H1 (cell line): ENCODE measurements around the gene BARHL1. TPM values are rescaled to one million over a fixed set of nuclear protein-coding genes. Genes with fewer than 3 reads are reported as not detected.

ENCODE experiments used
- CTCF ChIA-PET: fragments of 300-600 bp; sonication (Branson Sonifier 250); formaldehyde crosslinking; loops from one replicate; lab custom pipeline; 2021; ENCODE audit not compliant: partially characterized antibody; lab: Charles Lee
- POLR2A ChIA-PET: fragments of 300-600 bp; sonication (Branson Sonifier 250); formaldehyde crosslinking; loops from one replicate; lab custom pipeline; 2021; ENCODE audit warnings: inconsistent platforms; ENCODE audit not compliant: partially characterized antibody; lab: Charles Lee
- DNase-seq, 2 experiments: peaks; one replicate each; pipeline versions ENCODE4 v3.0.0 to v3.0.0-alpha.2; 2010 to 2022; ENCODE audit warnings: low spot score in 2 of 2, low read depth in 1 of 2, mixed read lengths in 1 of 2
- FAIRE-seq: peaks from 2 replicates; lab custom pipeline; 2011; peaks lifted over from hg19 to GRCh38; lab: Jason Lieb, UNC
- H2AFZ ChIP-seq: 2 replicates; pipeline ENCODE4 v1.8.1; 2012; ENCODE audit warnings: low read length, inconsistent platforms
- H2AK5ac ChIP-seq: 2 replicates; pipeline ENCODE4 v1.6.1; 2013; ENCODE audit warnings: low read depth, low read length
- H2BK120ac ChIP-seq: replicated peaks from 2 replicates; pipeline ENCODE3; 2013; ENCODE audit warnings: low read depth, low read length, inconsistent platforms
- H2BK12ac ChIP-seq: 2 replicates; pipeline ENCODE4 v1.6.1; 2013; ENCODE audit warnings: low read depth, low read length
- H2BK15ac ChIP-seq: 2 replicates; pipeline ENCODE4 v1.6.1; 2013; ENCODE audit warnings: low read length
- H2BK20ac ChIP-seq: 2 replicates; pipeline ENCODE4 v1.6.1; 2013; ENCODE audit warnings: low read length
- H2BK5ac ChIP-seq: 2 replicates; pipeline ENCODE4 v1.6.1; 2013; ENCODE audit warnings: low read depth, low read length
- H3K14ac ChIP-seq: 2 replicates; pipeline ENCODE4 v1.6.1; 2013; ENCODE audit warnings: inconsistent platforms; ENCODE audit not compliant: insufficient read length
- H3K18ac ChIP-seq: 2 replicates; pipeline ENCODE4 v1.6.1; 2013; ENCODE audit warnings: low read length; ENCODE audit errors: extremely low read depth
- H3K23ac ChIP-seq: 2 replicates; pipeline ENCODE4 v1.6.1; 2013; ENCODE audit warnings: inconsistent platforms; ENCODE audit not compliant: insufficient read length
- H3K23me2 ChIP-seq: 2 replicates; pipeline ENCODE4 v1.6.1; 2013; ENCODE audit warnings: low read depth, low read length
- H3K27ac ChIP-seq: 2 replicates; pipeline ENCODE4 v1.6.1; 2011; ENCODE audit warnings: low read depth, low read length, inconsistent platforms
- H3K27me3 ChIP-seq, 4 experiments: replicated peaks in 1 of 4; 1 replicate in 1 of 4; 2 replicates in 3 of 4; pipeline versions ENCODE4 v1.6.1 to v1.8.1; 2011 to 2013; ENCODE audit warnings: low read length in 3 of 4, mild to moderate bottlenecking in 3 of 4, inconsistent platforms in 2 of 4, mixed read lengths in 2 of 4, moderate library complexity in 1 of 4; ENCODE audit not compliant: control insufficient read depth in 3 of 4, insufficient read depth in 3 of 4; ENCODE audit errors: extremely low read depth in 1 of 4
- H3K36me3 ChIP-seq, 4 experiments: 2 replicates each; pipeline versions ENCODE4 v1.6.1 to v1.8.1; 2011 to 2013; ENCODE audit warnings: mild to moderate bottlenecking in 4 of 4, low read length in 3 of 4, moderate library complexity in 2 of 4, control low read depth in 1 of 4, inconsistent platforms in 1 of 4; ENCODE audit not compliant: insufficient read depth in 4 of 4, control insufficient read depth in 2 of 4
- H3K4ac ChIP-seq: replicated peaks from 2 replicates; pipeline ENCODE3; 2013; ENCODE audit warnings: low read length, low read depth, mixed read lengths, inconsistent platforms; ENCODE audit not compliant: insufficient read length
- H3K4me1 ChIP-seq, 4 experiments: replicated peaks in 1 of 4; 1 replicate in 1 of 4; 2 replicates in 3 of 4; pipeline versions ENCODE4 v1.6.1 to v1.8.1; 2011 to 2013; ENCODE audit warnings: low read length in 3 of 4, inconsistent platforms in 2 of 4, mixed read lengths in 1 of 4; ENCODE audit not compliant: insufficient read depth in 4 of 4, control insufficient read depth in 3 of 4
- H3K4me2 ChIP-seq, 2 experiments: 2 replicates each; pipeline versions ENCODE4 v1.6.1 to v1.8.1; 2011 to 2013; ENCODE audit warnings: low read depth in 2 of 2, low read length in 2 of 2, control low read depth in 1 of 2, inconsistent platforms in 1 of 2, mild to moderate bottlenecking in 1 of 2; ENCODE audit not compliant: insufficient read depth in 1 of 2
- H3K4me3 ChIP-seq, 4 experiments: fragments of 200-600, 300-600 bp in 1 of 4; sonication (generic), shearing (Covaris generic), sonication (Bioruptor Twin) in 1 of 4; 2 replicates each; pipeline versions ENCODE4 v1.5.1 to v1.8.1; 2011 to 2016; ENCODE audit warnings: low read length in 4 of 4, low read depth in 3 of 4, control low read depth in 2 of 4, inconsistent platforms in 2 of 4, mild to moderate bottlenecking in 2 of 4, mixed read lengths in 1 of 4, moderate library complexity in 1 of 4; ENCODE audit not compliant: insufficient read depth in 2 of 4; ENCODE audit errors: extremely low read depth in 1 of 4
- H3K56ac ChIP-seq: replicated peaks from 2 replicates; pipeline ENCODE3; 2013; ENCODE audit warnings: low read depth, mild to moderate bottlenecking, mixed read lengths, low read length, inconsistent platforms; ENCODE audit not compliant: insufficient read length
- H3K79me1 ChIP-seq: 2 replicates; pipeline ENCODE4 v1.6.1; 2013; ENCODE audit warnings: low read depth, low read length, control low read depth
- H3K79me2 ChIP-seq, 2 experiments: 2 replicates each; pipeline versions ENCODE4 v1.6.1 to v1.8.1; 2012 to 2013; ENCODE audit warnings: low read length in 2 of 2, mild to moderate bottlenecking in 2 of 2, inconsistent platforms in 1 of 2; ENCODE audit not compliant: insufficient read depth in 2 of 2, control insufficient read depth in 1 of 2
- H3K9ac ChIP-seq, 4 experiments: replicated peaks in 1 of 4; 1 replicate in 1 of 4; 2 replicates in 3 of 4; pipeline versions ENCODE4 v1.6.1 to v1.8.1; 2011 to 2013; ENCODE audit warnings: low read depth in 3 of 4, low read length in 3 of 4, control low read depth in 2 of 4, mild to moderate bottlenecking in 2 of 4, moderate library complexity in 2 of 4, inconsistent platforms in 1 of 4; ENCODE audit errors: extremely low read depth in 1 of 4
- H3K9me3 ChIP-seq, 2 experiments: 2 replicates each; pipeline versions ENCODE4 v1.6.1 to v1.8.1; 2012 to 2013; ENCODE audit warnings: mild to moderate bottlenecking in 2 of 2, moderate library complexity in 2 of 2, control low read depth in 1 of 2, inconsistent platforms in 1 of 2, low read depth in 1 of 2, low read length in 1 of 2, mixed read lengths in 1 of 2; ENCODE audit not compliant: insufficient read depth in 2 of 2
- H4K20me1 ChIP-seq, 2 experiments: replicated peaks in 1 of 2; 2 replicates each; pipeline versions ENCODE3 to v1.8.1; 2011 to 2013; ENCODE audit warnings: inconsistent platforms in 2 of 2, low read length in 2 of 2, mild to moderate bottlenecking in 1 of 2; ENCODE audit not compliant: insufficient read depth in 2 of 2, control insufficient read depth in 1 of 2
- H4K5ac ChIP-seq: 2 replicates; pipeline ENCODE4 v1.6.1; 2013; ENCODE audit warnings: low read length, low read depth, mixed read lengths, inconsistent platforms; ENCODE audit not compliant: insufficient read length
- H4K8ac ChIP-seq: 2 replicates; pipeline ENCODE4 v1.8.0; 2013; ENCODE audit warnings: mild to moderate bottlenecking, moderate library complexity, low read length, inconsistent platforms; ENCODE audit not compliant: insufficient read depth; ENCODE audit errors: extremely low read depth
- H4K91ac ChIP-seq: replicated peaks from 2 replicates; pipeline ENCODE3; 2013; ENCODE audit warnings: low read length, mixed read lengths, inconsistent platforms; ENCODE audit not compliant: insufficient read length
- CHD2 ChIP-seq: IDR thresholded peaks from 2 replicates; pipeline ENCODE4 v1.6.1; 2012; ENCODE audit warnings: low read length, improper control_type of control experiment
- FOSL1 ChIP-seq: IDR thresholded peaks from 2 replicates; pipeline ENCODE4 v1.6.1; 2011; ENCODE audit warnings: mild to moderate bottlenecking, low read depth, low read length, moderate library complexity; ENCODE audit not compliant: insufficient read depth
- GTF2F1 ChIP-seq: IDR thresholded peaks from 2 replicates; pipeline ENCODE4 v1.6.1; 2012; ENCODE audit warnings: low read depth, low read length, improper control_type of control experiment, borderline replicate concordance
- POU5F1 ChIP-seq: IDR thresholded peaks from 2 replicates; pipeline ENCODE4 v1.6.1; 2011; ENCODE audit warnings: low read depth, mild to moderate bottlenecking, low read length, moderate library complexity
- ZNF274 ChIP-seq: IDR thresholded peaks from 2 replicates; pipeline ENCODE4 v1.7.0; 2012; ENCODE audit warnings: low read length, borderline replicate concordance; ENCODE audit errors: extremely low read depth
- WGBS, 2 experiments: shearing (Covaris generic) in 1 of 2; methylation state at CpG; one replicate each; pipeline versions ENCODE4 v1.1.6 to v1.1.7; 2013 to 2015; ENCODE audit warnings: low lambda C conversion rate in 2 of 2, mixed read lengths in 2 of 2, inconsistent platforms in 1 of 2, low coverage in 1 of 2, missing lambda C conversion rate in 1 of 2; ENCODE audit not compliant: insufficient replicate concordance in 2 of 2, insufficient coverage in 1 of 2, insufficient read length in 1 of 2; ENCODE audit errors: extremely low coverage in 1 of 2, missing lambda C conversion rate in 1 of 2; 5-methylcytosine and 5-hydroxymethylcytosine counted together
- polyA plus RNA-seq, 7 experiments: library from polyadenylated mRNA; depleted of rRNA in 3 of 7; stranded (reverse) in 5 of 7; unstranded in 2 of 7; fragments of >200 nt in 5 of 7; fragments of 200-250 nt in 2 of 7; gene quantifications; 1 replicate in 5 of 7; 2 replicates in 1 of 7; 4 replicates in 1 of 7; pipeline versions ENCODE4 v1.2.1 to v1.2.3, GENCODE V29; 2011 to 2013; ENCODE audit warnings: missing spikeins in 2 of 7, mixed read lengths in 2 of 7
- total RNA-seq: library from RNA; stranded (reverse); fragmentation: NEBNext Ultra II Directional; extraction: Animal tissue kit (Norgen Biotek cat#: 25700); gene quantifications from 2 replicates; pipeline ENCODE4 v1.2.1, GENCODE V29; 2021
- TF ChIP-seq, protein P1 (sequence below), 3 experiments: IDR thresholded peaks; 1 replicate in 2 of 3; 2 replicates in 1 of 3; pipeline versions ENCODE4 v1.5.1 to v1.6.1; 2011; ENCODE audit warnings: low read length in 3 of 3, mild to moderate bottlenecking in 3 of 3, inconsistent platforms in 2 of 3, low read depth in 1 of 3, moderate library complexity in 1 of 3; ENCODE audit not compliant: insufficient read depth in 1 of 3; ENCODE audit errors: control extremely low read depth in 1 of 3
- TF ChIP-seq, protein P2 (sequence below): IDR thresholded peaks from 2 replicates; pipeline ENCODE4 v1.6.1; 2012; ENCODE audit warnings: inconsistent platforms
- TF ChIP-seq, protein P3 (sequence below): IDR thresholded peaks from 2 replicates; pipeline ENCODE4 v1.6.1; 2011; ENCODE audit warnings: low read depth, mild to moderate bottlenecking, low read length; ENCODE audit not compliant: insufficient read depth

The BARHL1 gene
- total and polyA plus RNA-seq, 2 of the 8 experiments (the other 6 are each of a cell fraction or from before 2014, with no cell fraction given) = not detected

DNA sequence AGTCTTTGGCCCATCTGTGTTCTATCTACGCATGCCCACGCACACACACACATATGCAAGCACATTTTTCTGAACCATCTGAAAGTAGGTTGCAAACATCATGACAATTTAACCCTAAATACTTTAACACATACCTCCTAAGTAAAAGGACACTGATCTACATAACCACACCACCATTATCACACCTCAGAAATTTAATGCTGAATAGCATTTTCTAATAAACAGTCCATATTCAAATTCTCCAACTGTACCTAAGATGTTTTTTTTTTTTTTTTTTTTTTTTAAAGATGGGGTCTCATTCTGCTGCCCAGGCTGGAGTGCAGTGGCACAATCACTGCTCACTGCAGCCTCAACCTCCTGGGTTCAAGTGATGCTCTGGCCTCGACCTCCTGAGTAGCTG, 51.9 kb downstream of the BARHL1 start:
- DNase-seq (no peak), FAIRE-seq (no peak)
- Histone ChIP-seq H2BK15ac (no peak overlapping the region), H3K56ac (no peak overlapping the region), H3K18ac (no peak overlapping the region), H3K27me3 (no peaks in the 10 kb centered on the region), H3K9ac (no peak overlapping the region), H2AFZ (no peak overlapping the region), H3K79me2 (no peaks in the 10 kb centered on the region), H3K4me3 (no peak overlapping the region), H2BK5ac (no peak overlapping the region), H3K9me3 (no peaks in the 10 kb centered on the region), H2BK20ac (no peak overlapping the region), H3K4me1 (no peaks in the 10 kb centered on the region), H2AK5ac (no peak overlapping the region), H4K5ac (no peak overlapping the region), H3K4me2 (no peak overlapping the region), H4K20me1 (peaks cover 3% of the 10 kb centered on the region in 2 experiments), H3K23me2 (no peaks in the 10 kb centered on the region), H3K14ac (no peak overlapping the region), H2BK120ac (no peak overlapping the region), H4K8ac (no peak overlapping the region), H4K91ac (no peak overlapping the region), H3K27ac (no peak overlapping the region), H2BK12ac (no peak overlapping the region), H3K79me1 (no peaks in the 10 kb centered on the region; the same call in 1 of the 2 replicates), H3K36me3 (peaks cover 3 to 19% (median 11%) of the 10 kb centered on the region in 4 experiments; a peak in 7 of 8 replicates), H3K23ac (no peak overlapping the region), H3K4ac (no peak overlapping the region)
- TF ChIP-seq, protein P1, sequence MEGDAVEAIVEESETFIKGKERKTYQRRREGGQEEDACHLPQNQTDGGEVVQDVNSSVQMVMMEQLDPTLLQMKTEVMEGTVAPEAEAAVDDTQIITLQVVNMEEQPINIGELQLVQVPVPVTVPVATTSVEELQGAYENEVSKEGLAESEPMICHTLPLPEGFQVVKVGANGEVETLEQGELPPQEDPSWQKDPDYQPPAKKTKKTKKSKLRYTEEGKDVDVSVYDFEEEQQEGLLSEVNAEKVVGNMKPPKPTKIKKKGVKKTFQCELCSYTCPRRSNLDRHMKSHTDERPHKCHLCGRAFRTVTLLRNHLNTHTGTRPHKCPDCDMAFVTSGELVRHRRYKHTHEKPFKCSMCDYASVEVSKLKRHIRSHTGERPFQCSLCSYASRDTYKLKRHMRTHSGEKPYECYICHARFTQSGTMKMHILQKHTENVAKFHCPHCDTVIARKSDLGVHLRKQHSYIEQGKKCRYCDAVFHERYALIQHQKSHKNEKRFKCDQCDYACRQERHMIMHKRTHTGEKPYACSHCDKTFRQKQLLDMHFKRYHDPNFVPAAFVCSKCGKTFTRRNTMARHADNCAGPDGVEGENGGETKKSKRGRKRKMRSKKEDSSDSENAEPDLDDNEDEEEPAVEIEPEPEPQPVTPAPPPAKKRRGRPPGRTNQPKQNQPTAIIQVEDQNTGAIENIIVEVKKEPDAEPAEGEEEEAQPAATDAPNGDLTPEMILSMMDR (IDR thresholded peaks at IDR 0.05; ENCODE audit: control extremely low read depth in 1 of 3, insufficient read depth in 1 of 3, low read depth in 1 of 3, low read length in 3 of 3) = no peak
- TF ChIP-seq FOSL1 (no peak), POU5F1 (no peak), GTF2F1 (no peak), ZNF274 (no peak), CHD2 (no peak)
- TF ChIP-seq, protein P2, sequence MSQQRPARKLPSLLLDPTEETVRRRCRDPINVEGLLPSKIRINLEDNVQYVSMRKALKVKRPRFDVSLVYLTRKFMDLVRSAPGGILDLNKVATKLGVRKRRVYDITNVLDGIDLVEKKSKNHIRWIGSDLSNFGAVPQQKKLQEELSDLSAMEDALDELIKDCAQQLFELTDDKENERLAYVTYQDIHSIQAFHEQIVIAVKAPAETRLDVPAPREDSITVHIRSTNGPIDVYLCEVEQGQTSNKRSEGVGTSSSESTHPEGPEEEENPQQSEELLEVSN = no peak
- TF ChIP-seq, protein P3, sequence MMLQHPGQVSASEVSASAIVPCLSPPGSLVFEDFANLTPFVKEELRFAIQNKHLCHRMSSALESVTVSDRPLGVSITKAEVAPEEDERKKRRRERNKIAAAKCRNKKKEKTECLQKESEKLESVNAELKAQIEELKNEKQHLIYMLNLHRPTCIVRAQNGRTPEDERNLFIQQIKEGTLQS = no peak
- ChIA-PET CTCF (interaction anchor here (2.2 kb wide), 1 partner anchor 10 kb away, joined by 13 read pairs; no protein-coding TSS in a partner anchor), POLR2A (interaction anchor here (1.3 kb wide), 1 partner anchor 40 kb away, joined by 3 read pairs; no protein-coding TSS in a partner anchor)
- 90% methylated on average over 3 of the region's 3 CpGs; no CpG with 5 or more reads in 1 of the 2 experiments for WGBS, 2 experiments
